ENCODE data around the gene ARHGAP22.

DNA sequence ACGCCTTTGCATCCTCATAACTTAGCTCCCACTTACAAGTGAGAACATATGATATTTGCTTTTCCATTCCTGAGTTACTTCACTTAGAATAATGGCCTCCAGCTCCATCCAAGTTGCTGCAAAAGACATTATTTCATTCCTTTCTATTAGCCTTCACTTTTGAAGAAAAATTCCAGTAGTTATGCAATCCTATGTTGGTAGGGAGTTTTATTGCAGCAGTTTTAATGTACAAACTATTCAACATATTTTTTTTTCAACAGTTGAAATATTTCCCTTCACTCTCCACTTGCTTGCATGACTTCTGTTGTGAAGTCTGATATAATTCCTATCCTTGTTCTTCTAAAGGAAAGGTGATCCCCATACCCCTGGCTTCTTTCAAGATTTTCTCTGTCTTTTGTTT, 27.3 kb upstream of the ARHGAP22 start:
- no peak for TF ChIP-seq POLR2A (IDR thresholded peaks at IDR 0.05)
- TF ChIP-seq, protein P1, sequence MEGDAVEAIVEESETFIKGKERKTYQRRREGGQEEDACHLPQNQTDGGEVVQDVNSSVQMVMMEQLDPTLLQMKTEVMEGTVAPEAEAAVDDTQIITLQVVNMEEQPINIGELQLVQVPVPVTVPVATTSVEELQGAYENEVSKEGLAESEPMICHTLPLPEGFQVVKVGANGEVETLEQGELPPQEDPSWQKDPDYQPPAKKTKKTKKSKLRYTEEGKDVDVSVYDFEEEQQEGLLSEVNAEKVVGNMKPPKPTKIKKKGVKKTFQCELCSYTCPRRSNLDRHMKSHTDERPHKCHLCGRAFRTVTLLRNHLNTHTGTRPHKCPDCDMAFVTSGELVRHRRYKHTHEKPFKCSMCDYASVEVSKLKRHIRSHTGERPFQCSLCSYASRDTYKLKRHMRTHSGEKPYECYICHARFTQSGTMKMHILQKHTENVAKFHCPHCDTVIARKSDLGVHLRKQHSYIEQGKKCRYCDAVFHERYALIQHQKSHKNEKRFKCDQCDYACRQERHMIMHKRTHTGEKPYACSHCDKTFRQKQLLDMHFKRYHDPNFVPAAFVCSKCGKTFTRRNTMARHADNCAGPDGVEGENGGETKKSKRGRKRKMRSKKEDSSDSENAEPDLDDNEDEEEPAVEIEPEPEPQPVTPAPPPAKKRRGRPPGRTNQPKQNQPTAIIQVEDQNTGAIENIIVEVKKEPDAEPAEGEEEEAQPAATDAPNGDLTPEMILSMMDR (IDR thresholded peaks at IDR 0.05), result no peak

Data from heart left ventricle (tissue), 13 donors.